HG02938 (cell line): Measurements from ENCODE around the gene SSPN.
A peak's percentile ranks its signal among the peaks of the same experiment; 100 is the strongest.

ENCODE experiments used
- ATAC-seq: cut with Tn5 transposase; IDR thresholded peaks from one replicate; pipeline ENCODE4 v1.9.1; 2021; ENCODE audit warnings: mild to moderate bottlenecking, moderate library complexity; ENCODE audit not compliant: unreplicated experiment

Gene SSPN

GRCh38 chr12:26281320-26281719, 85.9 kb downstream of the SSPN start:
- ATAC-seq: no peak

GRCh38 chr12:26282339-26282940, 87.1 kb downstream of the SSPN start:
- no peak for ATAC-seq

- no peak for ATAC-seq
Measured at GRCh38 chr12:26283046-26283445, 87.7 kb downstream of the SSPN start.

GRCh38 chr12:26283617-26284016, 88.2 kb downstream of the SSPN start:
- no peak for ATAC-seq

- ATAC-seq: no peak
Measured at GRCh38 chr12:26285401-26285800, 90.0 kb downstream of the SSPN start.

GRCh38 chr12:26286186-26286585, 90.8 kb downstream of the SSPN start:
- ATAC-seq: no peak

GRCh38 chr12:26287671-26288381, 92.5 kb downstream of the SSPN start:
- ATAC-seq: no peak

- no peak for ATAC-seq
Measured at GRCh38 chr12:26290565-26290964, 95.2 kb downstream of the SSPN start.

GRCh38 chr12:26292596-26292995, 97.2 kb downstream of the SSPN start:
- no peak for ATAC-seq

GRCh38 chr12:26293612-26294011, 98.2 kb downstream of the SSPN start:
- no peak for ATAC-seq

GRCh38 chr12:26295001-26295400, 99.6 kb downstream of the SSPN start:
- no peak for ATAC-seq

- ATAC-seq: no peak
Measured at GRCh38 chr12:26297396-26298070, 102.2 kb downstream of the SSPN start.

- peak; percentile 99 for ATAC-seq
Measured at GRCh38 chr12:26298785-26299621, 103.6 kb downstream of the SSPN start.

GRCh38 chr12:26299751-26300150, 104.4 kb downstream of the SSPN start:
- no peak for ATAC-seq
